Esophagus squamous epithelium (tissue), 4 donors: ENCODE measurements around the gene RASGEF1C.

Experiments
- CTCF ChIP-seq, 6 experiments: fragments of 450-650 bp in 4 of 6; fragments of 200-600 bp in 2 of 6; sonication (generic) in 2 of 6; IDR thresholded peaks; one replicate each; pipeline ENCODE4 v1.5.1; 2016 to 2019; ENCODE audit warnings: antibody characterized with exemption in 6 of 6, mild to moderate bottlenecking in 4 of 6, moderate library complexity in 4 of 6
- POLR2A ChIP-seq, 4 donors: fragments of 450-650 bp; IDR thresholded peaks; one replicate each; pipeline ENCODE4 v1.6.1; 2017; ENCODE audit warnings: antibody characterized with exemption in 4 of 4, mild to moderate bottlenecking in 4 of 4, moderate library complexity in 3 of 4

GRCh38 chr5:180171568-180172094, 37.4 kb downstream of the RASGEF1C start:
- no peak for TF ChIP-seq POLR2A (IDR thresholded peaks at IDR 0.05)
- no peak for TF ChIP-seq CTCF (IDR thresholded peaks at IDR 0.05)
